ENCODE data around the gene TVP23B.
"Not testable (repeated sequence)": the region's sequence is repeated elsewhere in the genome, so short reads cannot be mapped to it uniquely, and the experiment has no call there.

Gene TVP23B

GRCh38 chr17:18772471-18772870, 8.5 kb upstream of the TVP23B start:
- POLR2A ChIA-PET, result no interaction called here
- CTCF ChIA-PET, result no interaction called here
- no peak for TF ChIP-seq CTCF (IDR thresholded peaks at IDR 0.05; ENCODE audit: control extremely low read depth, extremely low read depth, low read depth, missing control alignments)
- no peak for DNase-seq (ENCODE audit: extremely low spot score)

DNA sequence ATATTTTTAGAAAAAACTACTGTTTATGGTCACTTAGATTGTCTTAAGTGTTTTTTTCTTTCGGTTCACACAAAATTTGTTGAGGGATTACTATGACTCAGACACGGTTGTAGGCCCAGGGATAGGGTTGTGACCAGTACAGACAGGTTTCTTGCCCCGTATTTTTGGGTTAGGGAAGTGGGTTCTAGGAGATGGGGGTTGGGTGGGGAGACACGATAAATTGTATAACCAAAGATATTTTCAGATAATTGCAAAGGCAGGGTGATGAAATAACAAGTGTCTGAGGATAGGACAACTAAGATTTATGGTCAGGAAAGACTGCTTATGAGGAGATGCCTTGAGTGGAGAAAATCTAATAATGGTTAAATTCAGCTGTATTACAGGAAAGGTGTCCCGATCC, 822 bp downstream of the TVP23B start:
- POLR2A ChIA-PET, result not testable (repeated sequence)

GRCh38 chr17:18785933-18786332, 5.0 kb downstream of the TVP23B start:
- POLR2A ChIA-PET; DNase-seq (ENCODE audit: extremely low spot score); CTCF ChIA-PET: not testable (repeated sequence)

More for the DNA sequence above, 822 bp downstream of the TVP23B start:
- CTCF ChIA-PET; DNase-seq (ENCODE audit: extremely low spot score): not testable (repeated sequence)

GRCh38 chr17:18786890-18787289, 5.9 kb downstream of the TVP23B start:
- CTCF ChIA-PET, result not testable (repeated sequence)

DNA sequence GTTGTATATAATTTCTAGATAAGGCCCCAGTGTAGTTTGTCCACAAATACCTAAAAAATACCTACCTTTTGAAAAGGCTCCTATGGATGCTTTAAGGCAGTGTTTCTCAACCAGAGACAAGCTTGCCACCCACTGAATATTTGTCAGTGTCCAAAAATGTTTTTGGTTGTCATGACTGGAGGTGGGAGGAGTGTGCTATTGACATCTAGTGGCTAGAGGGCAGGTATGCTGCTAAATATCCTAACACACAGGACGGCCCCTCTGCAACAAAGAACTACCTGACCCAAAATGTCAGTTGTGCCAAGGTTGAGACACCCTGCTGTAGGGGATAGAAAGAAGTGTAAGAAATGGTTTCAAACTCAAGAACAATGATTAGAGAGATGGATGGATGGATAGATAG, 10.4 kb downstream of the TVP23B start:
- POLR2A ChIA-PET; CTCF ChIA-PET; DNase-seq (ENCODE audit: extremely low spot score): not testable (repeated sequence)

More at GRCh38 chr17:18786890-18787289, 5.9 kb downstream of the TVP23B start:
- DNase-seq (ENCODE audit: extremely low spot score); POLR2A ChIA-PET: not testable (repeated sequence)

DNA sequence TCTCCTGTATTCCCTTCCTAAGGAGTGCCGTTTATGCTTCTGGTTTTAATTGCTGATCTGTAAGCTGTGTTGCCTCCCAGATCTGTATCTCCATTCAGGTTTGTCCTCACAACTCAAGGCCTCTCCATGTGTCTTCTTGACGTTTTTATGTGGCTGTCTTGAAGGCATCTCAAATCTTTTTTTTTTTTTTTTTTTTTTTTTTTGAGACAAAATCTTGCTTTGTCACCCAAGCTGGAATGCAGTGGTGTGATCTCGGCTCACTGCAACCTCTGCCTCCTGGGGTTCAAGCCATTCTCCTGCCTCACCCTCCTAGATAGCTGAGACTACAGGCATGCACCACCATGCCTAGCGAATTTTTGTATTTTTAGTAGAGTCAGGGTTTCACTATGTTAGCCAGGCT, 13.9 kb downstream of the TVP23B start:
- CTCF ChIA-PET; DNase-seq (ENCODE audit: extremely low spot score); POLR2A ChIA-PET: not testable (repeated sequence)

DNA sequence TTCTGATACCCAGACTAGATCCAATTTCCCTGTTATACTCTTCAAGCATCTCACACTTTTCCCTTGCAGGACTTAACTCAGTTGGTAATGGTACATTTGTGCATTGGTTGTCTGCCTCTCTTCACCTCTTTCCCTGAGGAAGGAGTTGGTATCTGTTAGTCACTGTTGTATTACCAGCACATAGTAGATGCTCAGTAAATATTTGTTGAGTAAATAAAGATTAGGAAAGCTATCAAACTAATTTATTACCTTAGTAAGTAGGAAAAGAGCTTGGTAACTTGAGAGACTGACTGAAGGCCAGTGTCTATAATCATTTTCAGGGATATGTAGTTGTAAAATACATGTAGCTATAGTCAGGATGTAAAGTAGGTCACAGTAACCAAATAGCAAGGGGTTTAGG, 15.9 kb downstream of the TVP23B start:
- CTCF ChIA-PET, POLR2A ChIA-PET: not testable (repeated sequence)

GRCh38 chr17:18803458-18804245, 22.7 kb downstream of the TVP23B start:
- DNase-seq (ENCODE audit: extremely low spot score); CTCF ChIA-PET; POLR2A ChIA-PET: not testable (repeated sequence)

More for the DNA sequence above, 15.9 kb downstream of the TVP23B start:
- DNase-seq (ENCODE audit: extremely low spot score), result not testable (repeated sequence)

DNA sequence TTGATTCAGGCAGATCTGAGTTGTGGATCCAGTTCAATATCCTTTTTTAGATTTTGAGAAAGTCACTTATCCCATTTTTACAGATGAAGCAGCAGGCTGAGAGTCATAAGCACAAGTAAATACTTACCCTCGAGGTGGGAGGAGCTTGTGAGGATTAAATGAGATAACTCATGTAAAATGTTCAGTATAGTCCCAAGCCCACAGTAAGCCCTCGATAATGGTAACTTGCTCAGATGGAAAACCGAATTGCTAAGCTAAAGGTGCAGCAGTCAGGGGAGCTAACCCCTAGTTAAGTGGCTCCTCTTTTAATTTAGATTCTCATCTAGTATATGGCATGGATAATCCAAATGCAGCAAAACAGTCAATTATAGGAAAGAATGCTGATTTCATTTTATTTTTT, 34.9 kb downstream of the TVP23B start:
- CTCF ChIA-PET; POLR2A ChIA-PET; DNase-seq (ENCODE audit: extremely low spot score): not testable (repeated sequence)

- TF ChIP-seq CTCF (IDR thresholded peaks at IDR 0.05; ENCODE audit: control extremely low read depth, extremely low read depth, low read depth, missing control alignments), result peak; percentile 57
- CTCF ChIA-PET, result interaction anchor here (0.7 to 1.2 kb wide), 2 partner anchors 36 to 145 kb away, joined by 3 to 5 read pairs; no protein-coding TSS in a partner anchor
- POLR2A ChIA-PET, result not testable (repeated sequence)
- DNase-seq (ENCODE audit: extremely low spot score), result peak; percentile 20
Measured at GRCh38 chr17:18816489-18817371, 35.7 kb downstream of the TVP23B start.

- CTCF ChIA-PET, result interaction anchor here (1.3 kb wide), 1 partner anchor 140 kb away, joined by 3 read pairs; no protein-coding TSS in a partner anchor
- DNase-seq (ENCODE audit: extremely low spot score), result not testable (repeated sequence)
Measured at GRCh38 chr17:18821430-18821829, 40.4 kb downstream of the TVP23B start.

GRCh38 chr17:18827613-18828012, 46.6 kb downstream of the TVP23B start:
- DNase-seq (ENCODE audit: extremely low spot score); CTCF ChIA-PET; POLR2A ChIA-PET: not testable (repeated sequence)

More at GRCh38 chr17:18821430-18821829, 40.4 kb downstream of the TVP23B start:
- POLR2A ChIA-PET, result not testable (repeated sequence)

Measured in GM10248 (cell line).